SK-N-SH (cell line): Measurements from ENCODE around the gene TSPAN32. TPM values are rescaled to one million over a fixed set of nuclear protein-coding genes. Genes with fewer than 3 reads are reported as not detected.
A peak's percentile ranks its signal among the peaks of the same experiment; 100 is the strongest.

Experiments used
- CTCF ChIA-PET: fragments of 300-600, 350-600 bp; formaldehyde crosslinking; extraction: SDS; loops from one replicate; lab custom pipeline; 2021; lab: Yijun Ruan, JAX
- POLR2A ChIA-PET: fragments of 350-600 bp; sonication (Branson Sonifier 250); formaldehyde crosslinking; extraction: SDS; loops from one replicate; lab custom pipeline; 2020; ENCODE audit warnings: antibody characterized with exemption, inconsistent platforms; lab: Yijun Ruan, JAX
- DNase-seq: peaks from one replicate; pipeline ENCODE4 v3.0.0; 2012
- H2AFZ ChIP-seq: fragments of 200-600 bp; sonication (generic); 2 replicates; pipeline ENCODE4 v1.8.1; 2016; ENCODE audit warnings: antibody characterized with exemption, mild to moderate bottlenecking, low read depth
- H3F3A ChIP-seq: fragments of 200-600 bp; sonication (generic); replicated peaks from 2 replicates; pipeline ENCODE3; 2016; ENCODE audit warnings: antibody characterized with exemption, mild to moderate bottlenecking; ENCODE audit not compliant: insufficient read depth
- H3K27ac ChIP-seq, 2 experiments: fragments of 200-500 bp in 1 of 2; fragments of 200-600 bp in 1 of 2; sonication (Bioruptor generic) in 1 of 2; sonication (generic), shearing (Covaris generic) in 1 of 2; 2 replicates each; pipeline versions ENCODE4 v1.5.1 to v1.6.1; 2014 to 2016; ENCODE audit warnings: low read depth in 2 of 2, inconsistent platforms in 1 of 2, low read length in 1 of 2, mild to moderate bottlenecking in 1 of 2, mixed read lengths in 1 of 2
- H3K27me3 ChIP-seq: fragments of 200-600 bp; sonication (generic), shearing (Covaris generic); 2 replicates; pipeline ENCODE4 v1.6.1; 2016; ENCODE audit warnings: mixed run types; ENCODE audit not compliant: insufficient read depth
- H3K36me3 ChIP-seq, 2 experiments: fragments of 200-500 bp in 1 of 2; fragments of 200-600 bp in 1 of 2; sonication (Bioruptor generic) in 1 of 2; sonication (generic) in 1 of 2; replicated peaks in 1 of 2; 2 replicates each; pipeline versions ENCODE3 to v1.5.1; 2014 to 2016; ENCODE audit warnings: low read length in 1 of 2, mild to moderate bottlenecking in 1 of 2; ENCODE audit not compliant: insufficient read depth in 2 of 2, control insufficient read depth in 1 of 2
- H3K4me1 ChIP-seq, 2 experiments: fragments of 200-500 bp in 1 of 2; fragments of 200-600 bp in 1 of 2; sonication (Bioruptor generic) in 1 of 2; sonication (generic), shearing (Covaris generic) in 1 of 2; 2 replicates each; pipeline versions ENCODE4 v1.5.1 to v1.6.1; 2014 to 2016; ENCODE audit warnings: low read depth in 1 of 2, low read length in 1 of 2, mixed run types in 1 of 2; ENCODE audit not compliant: insufficient read depth in 2 of 2, control insufficient read depth in 1 of 2
- H3K4me2 ChIP-seq: fragments of 200-600 bp; sonication (generic), shearing (Covaris generic); 2 replicates; pipeline ENCODE4 v1.6.1; 2017; ENCODE audit warnings: mixed run types
- H3K4me3 ChIP-seq, 2 experiments: fragments of 200-500 bp in 1 of 2; fragments of 200-600 bp in 1 of 2; sonication (Bioruptor generic) in 1 of 2; sonication (generic), shearing (Covaris generic) in 1 of 2; 2 replicates each; pipeline versions ENCODE4 v1.5.1 to v1.8.1; 2014 to 2016; ENCODE audit warnings: low read depth in 2 of 2, inconsistent platforms in 1 of 2, low read length in 1 of 2, mild to moderate bottlenecking in 1 of 2, mixed read lengths in 1 of 2, moderate library complexity in 1 of 2
- H3K79me2 ChIP-seq: fragments of 200-600 bp; sonication (generic); 2 replicates; pipeline ENCODE4 v1.8.1; 2017; ENCODE audit warnings: mild to moderate bottlenecking; ENCODE audit not compliant: insufficient read depth
- H3K9ac ChIP-seq: fragments of 200-600 bp; sonication (generic); 2 replicates; pipeline ENCODE4 v1.6.1; 2017; ENCODE audit warnings: mixed run types
- H3K9me2 ChIP-seq: fragments of 200-600 bp; sonication (generic); 2 replicates; pipeline ENCODE4 v1.6.1; 2017; ENCODE audit warnings: mixed run types
- H3K9me3 ChIP-seq: fragments of 200-600 bp; sonication (generic); 2 replicates; pipeline ENCODE4 v1.6.1; 2017; ENCODE audit warnings: mixed run types, mild to moderate bottlenecking, moderate library complexity
- H4K20me1 ChIP-seq: fragments of 200-600 bp; sonication (generic); 2 replicates; pipeline ENCODE4 v1.6.1; 2017; ENCODE audit warnings: mild to moderate bottlenecking, mixed run types; ENCODE audit not compliant: insufficient read depth
- CHD2 ChIP-seq: fragments of 150-350 bp; IDR thresholded peaks from 2 replicates; pipeline ENCODE4 v1.6.1; 2018; ENCODE audit warnings: low read length; ENCODE audit not compliant: partially characterized antibody
- CTCF ChIP-seq: fragments of 200-600 bp; sonication (generic); IDR thresholded peaks from 2 replicates; pipeline ENCODE4 v1.6.1; 2017; ENCODE audit warnings: antibody characterized with exemption, mild to moderate bottlenecking, moderate library complexity
- EP300 ChIP-seq, 2 experiments: IDR thresholded peaks; 2 replicates each; pipeline versions ENCODE4 v1.4.0 to v1.6.1; 2012; ENCODE audit warnings: borderline replicate concordance in 1 of 2, low read depth in 1 of 2, low read length in 1 of 2
- JUND ChIP-seq: IDR thresholded peaks from 2 replicates; pipeline ENCODE4 v1.4.0; 2012
- MXI1 ChIP-seq: IDR thresholded peaks from 2 replicates; pipeline ENCODE4 v1.6.1; 2012; ENCODE audit warnings: mild to moderate bottlenecking, low read depth, low read length, improper control_type of control experiment
- NFIC ChIP-seq: IDR thresholded peaks from 2 replicates; pipeline ENCODE4 v1.4.0; 2012; ENCODE audit warnings: borderline replicate concordance
- POLR2AphosphoS5 ChIP-seq: IDR thresholded peaks from 2 replicates; pipeline ENCODE4 v1.6.1; 2012; ENCODE audit warnings: low read depth, low read length
- RAD21 ChIP-seq: IDR thresholded peaks from 2 replicates; pipeline ENCODE4 v1.6.1; 2012; ENCODE audit warnings: mild to moderate bottlenecking, low read length
- TAF1 ChIP-seq: IDR thresholded peaks from 2 replicates; pipeline ENCODE4 v1.6.1; 2012; ENCODE audit warnings: low read depth, mild to moderate bottlenecking, low read length, moderate library complexity, borderline replicate concordance
- TEAD4 ChIP-seq: IDR thresholded peaks from 2 replicates; pipeline ENCODE4 v1.4.0; 2012; ENCODE audit warnings: mild to moderate bottlenecking, borderline replicate concordance; ENCODE audit not compliant: insufficient read depth
- USF1 ChIP-seq: IDR thresholded peaks from 2 replicates; pipeline ENCODE4 v1.4.0; 2012; ENCODE audit warnings: low read depth, borderline replicate concordance
- ZBTB33 ChIP-seq: IDR thresholded peaks from 2 replicates; pipeline ENCODE4 v1.4.0; 2012; ENCODE audit warnings: low read depth, borderline replicate concordance
- WGBS: methylation state at CpG from one replicate; pipeline ENCODE4 v1.1.6; 2017; ENCODE audit warnings: low lambda C conversion rate; 5-methylcytosine and 5-hydroxymethylcytosine counted together
- polyA plus RNA-seq, 3 experiments: library from polyadenylated mRNA; depleted of rRNA; stranded (reverse); fragments of >200 nt; gene quantifications; 2 replicates each; pipeline ENCODE4 v1.2.3, GENCODE V29; 2012
- TF ChIP-seq, protein P1 (sequence below): fragments of 150-350 bp; IDR thresholded peaks from 2 replicates; pipeline ENCODE4 v1.6.1; 2016; ENCODE audit warnings: mild to moderate bottlenecking, low read depth, low read length
- TF ChIP-seq, protein P2 (sequence below): IDR thresholded peaks from 2 replicates; pipeline ENCODE4; 2012

Gene TSPAN32
- polyA plus RNA-seq, 1 of the 3 experiments (the other 2 are of a cell fraction): 0.12 TPM

DNA sequence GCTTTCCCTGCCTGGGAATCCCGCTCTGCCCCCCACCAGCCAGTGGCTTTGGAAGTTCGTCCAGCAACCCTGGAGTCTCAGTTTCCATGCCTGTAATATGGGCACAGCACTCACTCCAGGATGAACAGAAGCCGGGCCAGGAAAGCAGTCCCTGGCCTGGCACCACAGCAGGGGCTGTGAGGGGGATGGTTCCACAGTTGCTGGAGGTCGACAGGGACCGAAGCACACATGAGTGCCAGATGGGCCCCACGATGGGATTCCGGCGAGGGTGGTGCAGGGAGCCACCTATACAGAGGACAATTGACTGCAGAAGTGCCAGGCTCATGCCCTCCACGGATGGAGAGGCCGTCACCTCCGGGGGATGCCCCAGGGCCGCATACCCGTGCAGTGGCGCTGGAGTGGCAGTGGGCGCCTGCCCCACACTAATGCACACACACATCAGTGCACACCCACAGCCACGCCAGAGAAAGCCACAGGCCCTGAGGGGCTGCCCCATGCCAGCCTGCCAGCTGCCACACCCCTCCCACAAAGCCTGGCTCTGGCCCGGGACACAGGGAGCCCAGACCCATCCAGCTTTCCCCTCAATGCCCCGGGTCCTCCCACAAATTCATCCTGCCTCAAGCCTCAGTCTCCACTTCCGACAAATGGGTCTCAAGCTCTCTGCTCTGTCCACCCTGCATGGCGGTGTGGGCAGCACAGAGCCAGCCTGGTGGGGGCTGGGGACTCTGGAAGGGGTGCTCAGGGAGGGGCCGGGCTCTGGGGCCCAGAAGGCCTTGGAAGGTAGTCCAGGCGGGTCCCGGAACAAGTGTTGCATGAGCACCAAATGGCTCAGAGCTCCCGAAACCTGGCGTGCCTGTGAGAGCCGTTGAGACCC is 41.1 kb upstream of the TSPAN32 start:
- Histone ChIP-seq H3K79me2 (no peaks in the 10 kb centered on the region), H3K36me3 (no peaks in the 10 kb centered on the region), H3K4me3 (no peak overlapping the region), H4K20me1 (no peaks in the 10 kb centered on the region), H3K4me2 (no peak overlapping the region), H3K27ac (no peak overlapping the region), H3K9ac (no peak overlapping the region), H3K27me3 (no peaks in the 10 kb centered on the region), H2AFZ (no peak overlapping the region), H3K9me3 (no peaks in the 10 kb centered on the region), H3F3A (no peaks in the 10 kb centered on the region), H3K9me2 (no peaks in the 10 kb centered on the region), H3K4me1 (no peaks in the 10 kb centered on the region)
- ChIA-PET CTCF (interaction anchor here (0.8 to 2.0 kb wide), 3 partner anchors 63 to 160 kb away, joined by 3 to 4 read pairs (median 3); no protein-coding TSS in a partner anchor), POLR2A (no interaction called here)
- TF ChIP-seq, protein P1, sequence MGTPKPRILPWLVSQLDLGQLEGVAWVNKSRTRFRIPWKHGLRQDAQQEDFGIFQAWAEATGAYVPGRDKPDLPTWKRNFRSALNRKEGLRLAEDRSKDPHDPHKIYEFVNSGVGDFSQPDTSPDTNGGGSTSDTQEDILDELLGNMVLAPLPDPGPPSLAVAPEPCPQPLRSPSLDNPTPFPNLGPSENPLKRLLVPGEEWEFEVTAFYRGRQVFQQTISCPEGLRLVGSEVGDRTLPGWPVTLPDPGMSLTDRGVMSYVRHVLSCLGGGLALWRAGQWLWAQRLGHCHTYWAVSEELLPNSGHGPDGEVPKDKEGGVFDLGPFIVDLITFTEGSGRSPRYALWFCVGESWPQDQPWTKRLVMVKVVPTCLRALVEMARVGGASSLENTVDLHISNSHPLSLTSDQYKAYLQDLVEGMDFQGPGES: no peak
- no peak for TF ChIP-seq JUND
- TF ChIP-seq TAF1: no peak
- TF ChIP-seq CHD2: no peak
- TF ChIP-seq TEAD4: no peak
- TF ChIP-seq RAD21: no peak
- TF ChIP-seq USF1: no peak
- TF ChIP-seq EP300 (IDR thresholded peaks at IDR 0.05; ENCODE audit: borderline replicate concordance in 1 of 2, low read depth in 1 of 2, low read length in 1 of 2): no peak
- TF ChIP-seq ZBTB33: no peak
- no peak for TF ChIP-seq CTCF
- TF ChIP-seq MXI1: no peak
- TF ChIP-seq, protein P2, sequence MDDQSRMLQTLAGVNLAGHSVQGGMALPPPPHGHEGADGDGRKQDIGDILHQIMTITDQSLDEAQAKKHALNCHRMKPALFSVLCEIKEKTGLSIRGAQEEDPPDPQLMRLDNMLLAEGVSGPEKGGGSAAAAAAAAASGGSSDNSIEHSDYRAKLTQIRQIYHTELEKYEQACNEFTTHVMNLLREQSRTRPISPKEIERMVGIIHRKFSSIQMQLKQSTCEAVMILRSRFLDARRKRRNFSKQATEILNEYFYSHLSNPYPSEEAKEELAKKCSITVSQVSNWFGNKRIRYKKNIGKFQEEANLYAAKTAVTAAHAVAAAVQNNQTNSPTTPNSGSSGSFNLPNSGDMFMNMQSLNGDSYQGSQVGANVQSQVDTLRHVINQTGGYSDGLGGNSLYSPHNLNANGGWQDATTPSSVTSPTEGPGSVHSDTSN: no peak
- TF ChIP-seq POLR2AphosphoS5: no peak
- no peak for TF ChIP-seq NFIC
- DNase-seq: peak; percentile 43
- 38% methylated on average over 13 of the region's 26 CpGs for WGBS
